Transverse colon (tissue), 4 donors: ENCODE measurements around the gene WFS1.

ENCODE experiments used
- CTCF ChIP-seq, 5 experiments: fragments of 200-600 bp in 3 of 5; fragments of 450-650 bp in 2 of 5; sonication (generic) in 3 of 5; IDR thresholded peaks; 1 replicate in 2 of 5; 2 replicates in 3 of 5; pipeline ENCODE4 v1.5.1; 2016 to 2017; ENCODE audit warnings: antibody characterized with exemption in 5 of 5, inconsistent platforms in 3 of 5, mild to moderate bottlenecking in 2 of 5, moderate library complexity in 1 of 5
- POLR2A ChIP-seq: fragments of 450-650 bp; IDR thresholded peaks from one replicate; pipeline ENCODE4 v1.6.1; 2016; ENCODE audit warnings: antibody characterized with exemption, mild to moderate bottlenecking, moderate library complexity
- POLR2AphosphoS5 ChIP-seq, 3 donors: sonication (generic); formaldehyde crosslinking; IDR thresholded peaks; one replicate each; pipeline ENCODE4 v1.6.1; 2016; ENCODE audit warnings: antibody characterized with exemption in 3 of 3

- TF ChIP-seq CTCF (IDR thresholded peaks at IDR 0.05) = no peak
- no peak for TF ChIP-seq POLR2A
- TF ChIP-seq POLR2AphosphoS5 (IDR thresholded peaks at IDR 0.05) = no peak
Observed at GRCh38 chr4:6279582-6280289, 10.1 kb downstream of the WFS1 start.
